NB4 (cell line): ENCODE results near the gene TMEM72.

Experiments used
- CTCF ChIP-seq: IDR thresholded peaks from one replicate; pipeline ENCODE4 v1.5.1; 2012; ENCODE audit warnings: low read depth, low read length
- POLR2A ChIP-seq: IDR thresholded peaks from 2 replicates; pipeline ENCODE4 v1.6.1; 2011; ENCODE audit warnings: mild to moderate bottlenecking; ENCODE audit not compliant: insufficient read length; ENCODE audit errors: extremely low read depth

- TF ChIP-seq CTCF = no peak
- no peak for TF ChIP-seq POLR2A
Observed at GRCh38 chr10:44902941-44903545, 8.1 kb upstream of the TMEM72 start.
